Activated naive CD8-positive, alpha-beta T cell treated with anti-CD3 and anti-CD28 coated beads, Interleukin-2, amount 50 U/mL, for 16 hours (primary cell): ENCODE data around the gene NT5C3B.

Experiments used
- DNase-seq: peaks from one replicate; pipeline ENCODE4 v3.0.0-alpha.2; 2020; ENCODE audit warnings: low read depth, low spot score

Gene NT5C3B

DNA sequence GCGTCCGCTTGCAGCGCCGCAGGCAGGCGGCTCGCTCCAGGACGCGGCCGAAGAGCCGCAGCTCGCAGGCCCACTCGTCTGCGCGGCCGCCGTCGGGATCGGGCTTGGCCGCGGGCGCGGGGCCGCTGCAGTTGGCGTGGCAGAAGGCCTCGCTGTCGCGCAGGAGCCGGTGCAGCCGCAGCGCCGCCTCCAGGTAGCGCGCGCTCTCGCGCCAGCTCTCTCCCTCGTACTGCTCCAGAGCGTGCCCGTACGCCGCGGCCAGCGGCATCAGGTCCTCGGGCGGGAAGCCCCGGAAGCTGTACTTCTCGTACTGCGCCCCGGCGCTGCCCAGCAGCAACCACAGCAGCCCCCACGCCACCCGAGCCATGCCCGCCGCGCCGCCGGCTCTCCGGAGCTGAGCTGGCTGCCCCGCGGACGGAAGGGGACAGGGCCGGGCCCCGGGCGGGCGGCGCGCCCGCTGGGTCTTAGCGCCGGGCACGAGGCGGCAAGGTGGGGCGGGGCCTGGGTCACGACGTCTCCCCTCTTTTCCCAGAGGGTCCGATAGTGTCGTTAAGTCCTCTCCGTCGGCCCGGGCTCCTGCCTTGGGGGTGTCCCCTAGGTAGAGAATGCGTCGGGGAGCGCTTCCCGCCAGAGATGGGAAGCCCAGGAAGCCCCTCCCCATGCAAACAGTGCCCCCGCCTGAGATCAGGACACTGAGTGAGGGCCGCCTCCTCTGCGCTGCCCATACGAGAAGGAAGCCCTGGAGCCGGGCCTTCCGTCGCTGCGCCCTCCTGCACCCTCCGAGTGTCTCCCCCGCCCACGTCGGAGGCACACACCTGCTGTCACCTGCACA lies 24.3 kb downstream of the NT5C3B start, which contains the start of gene P3H4:
P3H4 (minus strand) TSS at position 401 of the 832 bp plus-strand sequence; CDS start at position 367, 34 bp downstream.
- peak; percentile 25 for DNase-seq

DNA sequence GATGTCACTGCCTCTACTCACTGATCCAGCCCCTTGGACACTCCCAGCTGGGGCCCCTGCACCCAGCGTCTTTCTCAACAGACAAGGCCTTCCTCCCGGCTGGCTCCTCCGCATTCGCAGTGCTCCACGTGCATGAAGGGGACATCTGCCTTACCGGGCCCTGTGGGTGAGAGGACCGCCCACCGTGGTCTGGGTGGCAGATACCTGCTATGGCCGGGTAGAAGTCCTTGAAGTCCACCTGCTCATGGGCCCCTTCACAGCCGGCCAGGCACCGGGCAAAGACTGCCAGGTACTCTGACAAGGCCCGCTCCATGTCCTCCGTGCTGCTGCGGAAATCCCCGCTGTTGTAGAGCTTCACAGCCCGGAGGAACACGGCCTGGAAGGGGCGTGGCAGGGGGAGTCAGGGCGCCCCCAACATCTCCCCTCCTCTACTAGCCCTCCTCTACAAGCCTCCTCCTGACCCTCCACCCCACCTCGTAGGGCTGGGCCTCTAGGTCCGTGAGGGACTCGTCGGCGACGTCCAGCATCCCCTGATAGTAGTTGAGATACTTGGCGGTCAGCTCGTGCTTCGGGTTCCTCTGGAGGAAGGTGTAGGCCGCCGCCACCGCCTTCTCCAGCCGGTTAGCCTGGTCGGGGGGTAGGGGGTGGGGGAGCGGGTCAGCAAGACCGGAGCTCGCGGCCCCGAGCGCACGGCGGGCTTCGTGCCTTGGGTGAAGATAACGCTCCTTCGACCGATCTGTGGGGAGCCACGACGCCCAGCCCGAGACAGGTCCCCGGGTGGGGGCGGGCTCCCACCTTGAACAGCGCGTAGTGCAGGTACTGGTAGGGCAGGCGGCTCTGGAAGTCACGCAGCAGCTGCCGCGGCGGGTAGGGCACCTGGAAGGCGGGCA lies 25.1 kb downstream of the NT5C3B start:
- no peak for DNase-seq

DNA sequence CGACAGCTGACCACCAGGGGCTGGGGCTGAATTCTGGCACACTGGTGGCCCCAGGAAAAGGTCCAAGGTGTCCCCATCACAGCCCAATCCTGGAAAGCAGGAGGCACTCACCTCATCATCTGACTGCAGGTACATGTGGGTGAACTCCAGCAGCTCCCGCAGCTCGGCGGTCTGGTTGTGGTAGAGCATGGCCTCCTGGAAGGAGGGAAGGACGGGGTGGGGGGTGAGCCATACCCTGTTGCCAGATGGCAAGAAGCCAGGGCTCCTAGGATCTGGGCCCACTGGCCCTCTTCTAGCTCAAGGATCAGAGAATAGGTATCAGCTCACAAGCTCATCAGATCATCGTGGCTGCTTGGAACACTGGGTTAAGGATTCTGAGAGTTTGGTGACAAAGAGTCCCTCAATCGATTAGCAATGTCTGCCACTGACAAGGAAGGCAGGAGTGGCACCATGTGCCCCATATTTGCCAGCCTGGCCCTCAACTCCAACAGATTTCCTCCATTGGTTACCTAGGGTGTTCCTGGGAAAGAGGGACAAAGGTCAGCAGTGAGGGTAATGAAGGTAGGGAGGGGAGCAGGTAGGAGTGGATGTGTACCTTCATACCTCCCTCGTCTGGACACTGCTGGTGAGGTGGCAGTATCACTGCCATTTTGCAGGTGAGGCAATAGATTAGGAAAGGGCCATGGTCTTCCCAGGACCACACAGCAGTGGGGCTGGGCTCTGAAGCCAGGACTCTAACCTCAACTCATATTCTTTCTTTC lies 29.2 kb downstream of the NT5C3B start:
- DNase-seq: no peak

- DNase-seq: no peak
These were observed 32.7 kb downstream of the NT5C3B start for GRCh38 chr17:41803049-41804020.

DNA sequence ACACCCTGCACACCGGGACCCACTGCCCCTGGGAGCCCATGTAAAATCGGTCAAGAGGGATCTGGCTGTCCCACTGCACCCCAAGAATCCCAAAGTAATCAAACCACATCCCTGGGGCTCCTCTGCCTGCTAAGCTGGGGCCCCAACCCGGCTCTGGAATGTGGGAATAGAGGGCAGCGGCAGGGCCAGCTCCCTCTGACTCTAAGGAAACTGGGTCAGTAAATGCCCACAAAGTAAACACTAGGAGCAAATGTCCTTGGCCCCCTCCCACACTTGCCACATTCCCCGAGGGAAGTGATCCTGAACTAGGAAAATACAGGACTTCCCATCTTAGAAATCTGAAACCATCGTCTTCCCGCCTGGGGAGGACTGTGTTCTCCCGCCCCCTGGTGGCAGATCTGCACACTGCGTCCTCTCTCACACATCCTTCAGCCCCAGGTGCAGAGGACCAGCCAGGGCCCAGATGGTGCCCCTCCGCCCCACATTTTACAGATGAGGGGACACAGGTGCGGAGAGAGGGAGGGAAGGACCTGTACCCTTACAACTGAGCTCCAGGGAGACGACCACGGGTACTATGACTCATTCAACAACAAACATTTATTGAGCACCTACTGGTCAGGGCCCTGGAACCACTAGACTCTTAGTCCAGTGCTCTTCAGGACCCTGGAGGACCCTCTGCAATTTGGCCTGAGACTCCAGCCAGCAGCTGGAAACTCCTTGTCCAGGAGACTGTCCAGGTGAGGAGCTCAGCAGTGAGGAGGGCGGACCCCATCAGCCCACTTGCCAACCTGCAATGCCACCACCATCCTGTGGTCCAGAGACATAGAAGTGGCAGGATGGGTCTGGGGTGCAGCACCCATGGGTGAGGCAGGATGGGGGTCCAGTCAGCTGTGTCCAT lies 34.4 kb downstream of the NT5C3B start:
- DNase-seq: peak; percentile 51

DNA sequence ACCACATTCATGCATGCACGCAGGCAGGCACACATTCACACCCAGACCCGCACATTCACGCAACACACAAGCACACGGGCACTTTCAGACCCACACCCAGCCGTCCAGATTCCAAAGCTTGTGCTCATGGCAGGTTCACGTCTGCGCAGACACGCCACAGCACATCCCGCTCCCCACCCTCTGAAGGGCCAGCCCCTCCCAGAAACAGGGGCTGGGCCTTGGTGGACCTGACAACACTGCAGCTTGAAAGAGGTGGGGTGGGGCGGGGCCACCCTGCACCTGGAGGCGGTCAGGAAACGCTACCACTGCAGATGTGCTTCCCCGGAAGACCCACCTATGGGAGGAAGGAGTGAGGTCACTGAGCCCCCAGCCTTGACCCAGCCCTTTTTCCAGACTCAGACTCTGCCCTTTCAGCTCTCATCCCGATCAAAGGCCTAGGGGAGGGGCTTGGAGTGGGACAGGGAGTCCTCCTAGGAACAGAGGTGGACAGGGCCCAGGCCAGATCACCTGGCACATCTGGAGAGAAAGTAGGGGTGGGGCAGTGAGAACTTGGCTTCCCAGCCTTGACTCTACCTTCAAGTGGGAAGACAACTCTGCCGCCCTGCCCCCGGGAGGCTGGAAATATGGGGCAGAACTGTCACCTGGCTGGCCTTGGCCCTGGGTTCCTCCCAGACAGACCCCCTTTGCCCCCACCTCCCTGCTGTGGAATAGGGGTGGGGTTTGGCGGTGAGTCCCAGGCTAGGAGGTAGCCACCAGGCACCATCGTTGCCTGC lies 35.2 kb downstream of the NT5C3B start:
- DNase-seq: no peak

DNA sequence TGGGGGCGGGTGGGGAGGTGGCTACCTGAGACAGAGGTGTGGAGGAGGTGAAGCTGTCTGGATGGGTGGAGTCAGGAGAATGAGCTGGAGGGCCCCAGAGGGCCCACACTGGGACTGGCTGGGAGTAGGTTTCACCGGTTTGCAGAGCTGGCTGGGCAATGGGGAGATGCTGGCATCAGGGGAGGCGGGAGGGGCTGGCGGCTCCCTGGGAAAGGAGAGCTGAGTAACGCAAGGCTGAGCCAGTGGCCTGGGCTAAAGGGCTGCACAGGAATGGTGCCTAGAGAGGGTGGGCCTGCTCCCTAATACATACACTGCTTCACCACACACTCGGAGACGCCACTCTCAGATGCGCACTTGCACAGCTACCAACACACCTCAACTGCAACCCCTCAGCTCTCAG lies 36.7 kb downstream of the NT5C3B start:
- no peak for DNase-seq

DNA sequence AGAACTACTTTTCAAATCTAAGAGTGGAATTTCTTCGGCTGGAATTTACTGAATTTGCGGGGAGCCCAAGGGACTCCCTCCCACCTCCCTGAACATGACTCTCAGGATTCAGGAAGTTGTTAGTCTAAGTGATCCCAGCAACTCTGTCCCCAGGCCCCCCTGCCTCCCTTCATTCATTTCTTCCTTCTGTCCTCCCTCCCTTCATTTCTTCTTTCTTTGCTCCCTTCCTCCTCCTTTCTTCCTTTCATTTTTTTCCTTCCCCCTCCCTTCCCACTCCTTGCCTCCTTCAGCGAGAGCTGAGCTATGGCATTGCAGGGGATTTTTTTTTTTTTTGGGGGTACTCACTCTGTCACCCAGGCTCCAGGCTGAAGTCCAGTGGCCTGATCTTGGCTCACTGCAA lies 38.7 kb downstream of the NT5C3B start:
- DNase-seq: no peak

- DNase-seq: no peak
These were observed 39.7 kb downstream of the NT5C3B start for GRCh38 chr17:41796121-41796895.

GRCh38 chr17:41794540-41794975 lies 41.5 kb downstream of the NT5C3B start:
- no peak for DNase-seq

- DNase-seq: no peak
These were observed 42.1 kb downstream of the NT5C3B start for GRCh38 chr17:41793784-41794539.

- no peak for DNase-seq
These were observed 42.9 kb downstream of the NT5C3B start for GRCh38 chr17:41792845-41793783.

GRCh38 chr17:41787021-41787418 lies 49.0 kb downstream of the NT5C3B start:
- DNase-seq: no peak

DNA sequence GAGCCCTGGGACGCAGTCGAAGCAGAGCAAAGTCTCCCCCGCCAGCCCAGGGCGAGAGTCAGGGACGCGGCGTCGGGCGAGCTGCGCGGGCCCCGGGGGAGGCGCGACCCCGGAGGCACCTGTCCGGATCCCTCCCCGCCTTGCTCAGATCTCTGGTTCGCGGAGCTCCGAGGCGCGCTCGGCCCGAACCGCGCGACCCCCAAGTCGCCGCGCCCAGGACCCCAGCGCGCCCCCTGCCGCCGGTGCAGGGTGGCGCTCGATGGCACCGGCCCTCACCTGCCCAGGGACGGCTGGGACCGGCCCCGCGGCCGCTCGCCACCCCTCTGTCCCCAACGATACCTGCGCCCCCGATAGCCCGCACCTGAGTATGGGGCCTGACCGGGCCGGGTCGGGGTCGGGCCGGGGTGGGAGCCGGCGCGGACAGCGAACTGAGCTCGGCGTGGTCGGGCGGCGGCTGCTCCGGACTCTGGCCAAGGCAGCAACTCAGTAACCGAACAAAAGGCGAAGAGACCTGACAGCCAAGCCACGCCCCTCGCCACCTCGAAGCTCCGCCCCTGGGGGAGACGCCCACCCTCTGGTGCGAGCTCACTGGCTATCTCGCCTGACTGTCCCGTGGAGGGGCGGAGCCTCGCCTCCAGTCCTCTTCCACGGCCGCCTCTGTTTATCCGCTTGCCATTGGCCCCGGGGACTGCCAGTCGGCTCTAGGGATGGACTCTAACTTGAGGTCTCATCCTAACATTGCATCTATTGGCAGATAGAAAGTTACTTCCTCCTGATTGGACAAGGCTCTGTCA lies 49.6 kb downstream of the NT5C3B start, which contains the start of gene JUP:
JUP (minus strand) TSS at position 485 of the 794 bp plus-strand sequence. CDS start 14,857 bp downstream, outside the sequence.
- DNase-seq: peak; percentile 83

DNA sequence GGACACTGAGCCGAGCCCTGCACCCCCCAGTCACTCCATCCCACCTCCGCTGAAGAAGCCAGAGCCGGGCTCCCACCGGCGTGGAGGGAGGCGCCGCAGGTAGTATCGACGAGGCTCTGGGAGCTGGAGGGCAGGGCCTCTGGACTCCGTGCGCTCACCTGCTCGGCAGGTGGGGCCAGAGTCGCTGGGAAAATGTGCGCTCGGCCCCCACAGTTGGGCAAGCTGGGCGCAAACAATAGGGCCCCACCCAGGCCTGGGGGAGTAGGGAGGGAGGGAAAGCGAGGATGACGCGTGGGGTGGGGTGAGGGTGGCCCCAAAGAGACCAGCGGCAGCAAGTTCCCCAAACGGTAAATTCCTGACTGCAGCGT lies 50.2 kb downstream of the NT5C3B start:
- DNase-seq: no peak
